Measurements from ENCODE around the gene ATP11B.

DNA sequence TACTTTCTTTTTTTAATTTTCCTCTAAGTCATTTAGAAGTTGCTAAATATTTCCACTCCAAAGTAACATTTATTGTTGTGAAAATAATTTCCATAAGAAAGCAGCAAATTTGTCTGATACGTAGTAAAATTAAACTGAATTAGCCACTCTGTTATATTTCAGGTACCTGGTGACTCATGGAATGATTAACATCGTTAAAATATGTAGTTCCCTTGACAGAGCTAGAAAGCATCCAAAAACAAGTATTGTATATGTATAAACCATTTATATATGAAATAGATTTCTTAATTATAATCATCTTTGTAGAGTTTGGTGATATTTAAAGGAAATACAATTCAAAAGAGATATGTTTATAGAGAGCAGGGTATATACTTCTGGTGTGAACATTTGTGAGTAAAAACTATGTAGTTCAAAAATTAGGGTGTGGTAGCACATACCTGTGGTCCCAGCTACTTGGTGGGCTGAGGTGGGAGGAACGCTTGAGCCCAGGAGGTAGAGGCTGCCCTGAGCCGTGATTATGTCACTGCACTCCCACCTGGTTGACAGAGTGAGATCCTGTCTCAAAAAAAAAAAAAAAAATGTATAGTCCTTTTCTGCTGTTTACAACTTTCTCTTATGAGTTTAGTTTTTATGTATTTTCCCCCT is 36.6 kb downstream of the ATP11B start:
- TF ChIP-seq, protein P1, sequence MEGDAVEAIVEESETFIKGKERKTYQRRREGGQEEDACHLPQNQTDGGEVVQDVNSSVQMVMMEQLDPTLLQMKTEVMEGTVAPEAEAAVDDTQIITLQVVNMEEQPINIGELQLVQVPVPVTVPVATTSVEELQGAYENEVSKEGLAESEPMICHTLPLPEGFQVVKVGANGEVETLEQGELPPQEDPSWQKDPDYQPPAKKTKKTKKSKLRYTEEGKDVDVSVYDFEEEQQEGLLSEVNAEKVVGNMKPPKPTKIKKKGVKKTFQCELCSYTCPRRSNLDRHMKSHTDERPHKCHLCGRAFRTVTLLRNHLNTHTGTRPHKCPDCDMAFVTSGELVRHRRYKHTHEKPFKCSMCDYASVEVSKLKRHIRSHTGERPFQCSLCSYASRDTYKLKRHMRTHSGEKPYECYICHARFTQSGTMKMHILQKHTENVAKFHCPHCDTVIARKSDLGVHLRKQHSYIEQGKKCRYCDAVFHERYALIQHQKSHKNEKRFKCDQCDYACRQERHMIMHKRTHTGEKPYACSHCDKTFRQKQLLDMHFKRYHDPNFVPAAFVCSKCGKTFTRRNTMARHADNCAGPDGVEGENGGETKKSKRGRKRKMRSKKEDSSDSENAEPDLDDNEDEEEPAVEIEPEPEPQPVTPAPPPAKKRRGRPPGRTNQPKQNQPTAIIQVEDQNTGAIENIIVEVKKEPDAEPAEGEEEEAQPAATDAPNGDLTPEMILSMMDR (IDR thresholded peaks at IDR 0.05; ENCODE audit: low read depth, low read length), result no peak
- TF ChIP-seq POLR2A (IDR thresholded peaks at IDR 0.05; ENCODE audit: extremely low read depth, insufficient read length), result no peak
- TF ChIP-seq, protein P2, sequence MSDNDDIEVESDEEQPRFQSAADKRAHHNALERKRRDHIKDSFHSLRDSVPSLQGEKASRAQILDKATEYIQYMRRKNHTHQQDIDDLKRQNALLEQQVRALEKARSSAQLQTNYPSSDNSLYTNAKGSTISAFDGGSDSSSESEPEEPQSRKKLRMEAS (IDR thresholded peaks at IDR 0.05; ENCODE audit: low read depth, low read length), result no peak
